Prostate gland (tissue), 2 donors: ENCODE measurements around the gene ESX1. TPM values are rescaled to one million over a fixed set of nuclear protein-coding genes. Genes with fewer than 3 reads are reported as not detected.
"Not testable (repeated sequence)": the region's sequence is repeated elsewhere in the genome, so short reads cannot be mapped to it uniquely, and the experiment has no call there.

ENCODE experiments used
- DNase-seq: peaks from one replicate; pipeline ENCODE4 v3.0.0-alpha.2; 2019; ENCODE audit warnings: low spot score
- H3K27ac ChIP-seq, 2 donors: fragments of 200-600 bp; sonication (generic); 2 replicates each; pipeline ENCODE4 v1.5.1; 2017 to 2019
- H3K27me3 ChIP-seq: fragments of 200-600 bp; sonication (generic); replicated peaks from 2 replicates; pipeline ENCODE4 v1.5.1; 2019; ENCODE audit not compliant: insufficient read depth
- H3K36me3 ChIP-seq, 2 donors: fragments of 200-600 bp; sonication (generic); 1 replicate in 1 of 2; 2 replicates in 1 of 2; pipeline versions ENCODE4 v1.5.1 to v1.8.1; 2017 to 2019
- H3K4me1 ChIP-seq: fragments of 200-600 bp; sonication (generic); replicated peaks from 2 replicates; pipeline ENCODE4 v1.5.1; 2019
- H3K4me3 ChIP-seq, 2 donors: fragments of 200-600 bp; sonication (generic); 2 replicates each; pipeline ENCODE4 v1.5.1; 2017 to 2019
- H3K9me3 ChIP-seq: fragments of 200-600 bp; sonication (generic); 2 replicates; pipeline ENCODE4 v1.5.1; 2017
- POLR2A ChIP-seq: fragments of 450-650 bp; IDR thresholded peaks from one replicate; pipeline ENCODE4 v1.6.1; 2016; ENCODE audit warnings: antibody characterized with exemption, mild to moderate bottlenecking
- POLR2AphosphoS5 ChIP-seq: sonication (generic); formaldehyde crosslinking; IDR thresholded peaks from one replicate; pipeline ENCODE4 v1.6.1; 2017; ENCODE audit warnings: antibody characterized with exemption
- whole genome bisulfite sequencing: methylation state at CpG from one replicate; pipeline ENCODE4 v1.1.5; 2018; 5-methylcytosine and 5-hydroxymethylcytosine counted together
- intact Hi-C: fragments of 100-400 bp; cut with DNase I; formaldehyde crosslinking; loops from one replicate; pipeline ENCODE4 v1.14.2; 2022
- total RNA-seq, 2 donors: library from RNA; depleted of rRNA; stranded (reverse); fragments of >200 nt; gene quantifications; one replicate each; pipeline ENCODE4 v1.1.0, GENCODE V29; 2016
- TF ChIP-seq, protein P1 (sequence below), 4 experiments: fragments of 200-600 bp in 2 of 4; fragments of 450-650 bp in 2 of 4; sonication (generic) in 2 of 4; IDR thresholded peaks; 1 replicate in 3 of 4; 2 replicates in 1 of 4; pipeline ENCODE4 v1.5.1; 2016 to 2019; ENCODE audit warnings: antibody characterized with exemption in 4 of 4, mild to moderate bottlenecking in 2 of 4, moderate library complexity in 2 of 4

ESX1 gene
- total RNA-seq, 2 donors from 2014 or later = 31.9 TPM; not detected in 1

DNA sequence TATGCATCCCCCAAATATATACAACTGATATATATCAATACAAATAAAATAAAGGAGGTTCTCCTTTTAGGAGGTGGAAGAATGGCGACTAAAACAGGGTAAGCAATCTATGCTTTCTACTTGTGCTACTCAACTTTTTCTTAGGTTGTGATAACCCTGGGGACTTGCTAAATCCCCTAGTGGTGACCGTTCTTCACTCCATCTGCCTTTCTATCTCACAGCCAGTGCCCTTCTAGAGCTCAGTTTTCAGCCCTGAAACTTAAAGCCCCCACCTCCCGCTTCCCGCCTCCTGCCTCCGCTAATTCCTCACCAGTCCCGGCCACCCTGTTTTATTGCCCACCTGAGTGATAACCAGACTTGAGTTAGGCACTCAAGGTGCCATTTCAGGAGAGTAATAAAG is 15.5 kb upstream of the ESX1 start:
- WGBS = 60% methylated on average over 6 of the region's 6 CpGs
- Histone ChIP-seq H3K27ac (no peak overlapping the region), H3K4me3 (no peak overlapping the region), H3K9me3 (no peaks in the 10 kb centered on the region), H3K4me1 (no peaks in the 10 kb centered on the region), H3K27me3 (no peaks in the 10 kb centered on the region), H3K36me3 (no peaks in the 10 kb centered on the region)
- no peak for TF ChIP-seq POLR2AphosphoS5
- TF ChIP-seq POLR2A = no peak
- TF ChIP-seq, protein P1, sequence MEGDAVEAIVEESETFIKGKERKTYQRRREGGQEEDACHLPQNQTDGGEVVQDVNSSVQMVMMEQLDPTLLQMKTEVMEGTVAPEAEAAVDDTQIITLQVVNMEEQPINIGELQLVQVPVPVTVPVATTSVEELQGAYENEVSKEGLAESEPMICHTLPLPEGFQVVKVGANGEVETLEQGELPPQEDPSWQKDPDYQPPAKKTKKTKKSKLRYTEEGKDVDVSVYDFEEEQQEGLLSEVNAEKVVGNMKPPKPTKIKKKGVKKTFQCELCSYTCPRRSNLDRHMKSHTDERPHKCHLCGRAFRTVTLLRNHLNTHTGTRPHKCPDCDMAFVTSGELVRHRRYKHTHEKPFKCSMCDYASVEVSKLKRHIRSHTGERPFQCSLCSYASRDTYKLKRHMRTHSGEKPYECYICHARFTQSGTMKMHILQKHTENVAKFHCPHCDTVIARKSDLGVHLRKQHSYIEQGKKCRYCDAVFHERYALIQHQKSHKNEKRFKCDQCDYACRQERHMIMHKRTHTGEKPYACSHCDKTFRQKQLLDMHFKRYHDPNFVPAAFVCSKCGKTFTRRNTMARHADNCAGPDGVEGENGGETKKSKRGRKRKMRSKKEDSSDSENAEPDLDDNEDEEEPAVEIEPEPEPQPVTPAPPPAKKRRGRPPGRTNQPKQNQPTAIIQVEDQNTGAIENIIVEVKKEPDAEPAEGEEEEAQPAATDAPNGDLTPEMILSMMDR (IDR thresholded peaks at IDR 0.05) = no peak
- no peak for DNase-seq
- intact Hi-C loops = no loop called here

DNA sequence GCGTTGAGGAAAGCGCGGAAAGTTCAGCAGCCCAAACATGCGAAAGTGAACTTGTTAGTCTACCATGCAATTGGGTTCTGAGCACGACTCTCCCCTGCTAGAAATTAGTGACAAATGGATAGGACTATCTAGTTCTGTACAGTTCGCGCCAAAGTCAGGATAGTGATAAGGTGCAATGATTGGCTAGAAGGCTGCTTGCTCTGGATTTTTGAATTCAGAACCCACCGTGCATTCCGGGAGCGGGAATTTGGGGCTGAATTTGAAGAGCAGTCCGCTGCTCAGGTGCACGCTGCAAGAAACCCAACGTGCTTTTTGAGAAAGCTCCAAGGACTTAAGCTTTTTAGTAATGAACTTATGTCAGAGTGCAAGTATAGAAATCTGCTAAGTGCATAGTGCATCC is 732 bp upstream of the ESX1 start:
- H3K27me3 ChIP-seq = no peaks in the 10 kb centered on the region
- no peaks in the 10 kb centered on the region for H3K36me3 ChIP-seq
- H3K27ac ChIP-seq = no peak overlapping the region
- WGBS = 5% methylated on average over 13 of the region's 13 CpGs
- no peak for DNase-seq
- no peak overlapping the region for H3K4me3 ChIP-seq
- TF ChIP-seq POLR2AphosphoS5 = no peak
- TF ChIP-seq, protein P1 (IDR thresholded peaks at IDR 0.05) = no peak
- TF ChIP-seq POLR2A = no peak
- intact Hi-C loops = no loop called here
- H3K9me3 ChIP-seq = no peaks in the 10 kb centered on the region
- H3K4me1 ChIP-seq = no peaks in the 10 kb centered on the region

GRCh38 chrX:104253567-104254441 is 929 bp downstream of the ESX1 start:
- intact Hi-C loops = no loop called here
- no peak for DNase-seq
- Histone ChIP-seq H3K27me3 (no peaks in the 10 kb centered on the region), H3K27ac (no peak overlapping the region), H3K4me1 (no peaks in the 10 kb centered on the region), H3K36me3 (no peaks in the 10 kb centered on the region), H3K9me3 (no peaks in the 10 kb centered on the region), H3K4me3 (no peak overlapping the region)
- TF ChIP-seq, protein P1 (IDR thresholded peaks at IDR 0.05) = no peak
- TF ChIP-seq POLR2AphosphoS5 = no peak
- TF ChIP-seq POLR2A = no peak
- WGBS = 5% methylated on average over 58 of the region's 65 CpGs

DNA sequence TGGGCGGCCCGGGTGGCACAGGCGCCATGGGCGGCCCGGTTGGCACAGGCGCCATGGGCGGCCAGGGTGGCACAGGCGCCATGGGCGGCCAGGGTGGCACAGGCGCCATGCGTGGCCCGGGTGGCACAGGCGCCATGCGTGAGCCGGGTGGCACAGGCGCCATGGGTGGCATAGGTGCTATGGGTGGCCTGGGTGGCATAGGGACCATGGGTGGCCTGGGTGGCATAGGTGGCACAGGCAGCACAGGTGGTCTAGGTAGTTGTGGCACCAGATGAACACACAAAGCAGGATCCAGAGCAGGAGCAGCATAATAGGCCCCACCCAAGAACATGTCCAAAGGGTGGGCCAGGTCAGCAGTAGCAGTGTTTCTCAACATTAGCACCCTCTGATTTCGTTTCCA is 4.3 kb downstream of the ESX1 start:
- TF ChIP-seq, protein P1 (IDR thresholded peaks at IDR 0.05) = no peak
- TF ChIP-seq POLR2AphosphoS5 (no peak), POLR2A (no peak)
- WGBS = 95% methylated on average over 17 of the region's 17 CpGs
- no peak overlapping the region for H3K27ac ChIP-seq
- no peak for DNase-seq
- intact Hi-C loops = no loop called here
- no peaks in the 10 kb centered on the region for H3K4me1 ChIP-seq
- no peak overlapping the region for H3K4me3 ChIP-seq
- H3K9me3 ChIP-seq = no peaks in the 10 kb centered on the region
- H3K27me3 ChIP-seq = no peaks in the 10 kb centered on the region
- H3K36me3 ChIP-seq = no peaks in the 10 kb centered on the region

DNA sequence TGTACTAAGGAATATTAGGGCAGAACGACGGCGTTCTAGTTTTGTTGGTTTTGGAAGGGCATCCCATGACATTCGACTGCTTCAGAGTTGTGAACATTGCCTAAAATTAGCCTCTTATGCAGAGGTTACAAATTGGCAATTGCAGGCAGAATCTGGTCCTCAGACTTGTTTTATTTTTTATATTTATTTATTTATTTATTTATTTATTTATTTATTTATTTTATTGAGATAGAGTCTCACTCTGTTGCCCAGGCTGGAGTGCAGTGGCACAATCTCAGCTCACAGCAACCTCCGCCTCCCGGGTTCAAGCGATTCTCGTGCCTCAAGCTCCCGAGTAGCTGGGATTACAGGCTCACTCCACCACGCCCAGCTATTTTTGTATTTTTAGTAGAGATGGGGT is 24.7 kb downstream of the ESX1 start:
- H3K4me3 ChIP-seq, intact Hi-C loops, H3K27me3 ChIP-seq, H3K27ac ChIP-seq, DNase-seq, H3K9me3 ChIP-seq, H3K36me3 ChIP-seq, H3K4me1 ChIP-seq: not testable (repeated sequence)
- WGBS = 92% methylated on average over 5 of the region's 10 CpGs
